ENCODE measurements around the gene TLE3. TPM values are rescaled to one million over a fixed set of nuclear protein-coding genes. Genes with fewer than 3 reads are reported as not detected.

The TLE3 gene
- total RNA-seq, 1 donor = 12.3 TPM

GRCh38 chr15:70027518-70027917 is 70.2 kb downstream of the TLE3 start:
- TF ChIP-seq CTCF (IDR thresholded peaks at IDR 0.05; ENCODE audit: insufficient read depth, low read length) = no peak
- no peak overlapping the region for H3K4me3 ChIP-seq (ENCODE audit: low read depth, low read length)
- no peak for DNase-seq (ENCODE audit: low read depth)

- no peak for DNase-seq (ENCODE audit: low read depth)
- H3K4me3 ChIP-seq (ENCODE audit: low read depth, low read length) = no peak overlapping the region
- TF ChIP-seq CTCF (IDR thresholded peaks at IDR 0.05; ENCODE audit: insufficient read depth, low read length) = no peak
Observed at GRCh38 chr15:70026991-70027390, 70.7 kb downstream of the TLE3 start.

GRCh38 chr15:70025413-70026296 is 72.1 kb downstream of the TLE3 start:
- DNase-seq (ENCODE audit: low read depth) = peak; percentile 11
- no peak overlapping the region for H3K4me3 ChIP-seq (ENCODE audit: low read depth, low read length)
- no peak for TF ChIP-seq CTCF (IDR thresholded peaks at IDR 0.05; ENCODE audit: insufficient read depth, low read length)

- no peak overlapping the region for H3K4me3 ChIP-seq (ENCODE audit: low read depth, low read length)
- no peak for DNase-seq (ENCODE audit: low read depth)
- TF ChIP-seq CTCF (IDR thresholded peaks at IDR 0.05; ENCODE audit: insufficient read depth, low read length) = no peak
Observed at GRCh38 chr15:70024521-70024920, 73.2 kb downstream of the TLE3 start.

- H3K4me3 ChIP-seq (ENCODE audit: low read depth, low read length) = no peak overlapping the region
- TF ChIP-seq CTCF (IDR thresholded peaks at IDR 0.05; ENCODE audit: insufficient read depth, low read length) = no peak
- DNase-seq (ENCODE audit: low read depth) = peak; percentile 85
Observed at GRCh38 chr15:70023769-70024491, 73.8 kb downstream of the TLE3 start.

- peak; percentile 64 for DNase-seq (ENCODE audit: low read depth)
- no peak for TF ChIP-seq CTCF (IDR thresholded peaks at IDR 0.05; ENCODE audit: insufficient read depth, low read length)
- H3K4me3 ChIP-seq (ENCODE audit: low read depth, low read length) = no peak overlapping the region
Observed at GRCh38 chr15:70023064-70023768, 74.5 kb downstream of the TLE3 start.

Measured in fibroblast of the aortic adventitia (primary cell).